H1 (cell line): Measurements from ENCODE around the gene RNF224. TPM values are rescaled to one million over a fixed set of nuclear protein-coding genes. Genes with fewer than 3 reads are reported as not detected.

Experiments
- CTCF ChIA-PET: fragments of 300-600 bp; sonication (Branson Sonifier 250); formaldehyde crosslinking; loops from one replicate; lab custom pipeline; 2021; ENCODE audit not compliant: partially characterized antibody; lab: Charles Lee
- POLR2A ChIA-PET: fragments of 300-600 bp; sonication (Branson Sonifier 250); formaldehyde crosslinking; loops from one replicate; lab custom pipeline; 2021; ENCODE audit warnings: inconsistent platforms; ENCODE audit not compliant: partially characterized antibody; lab: Charles Lee
- DNase-seq, 2 experiments: peaks; one replicate each; pipeline versions ENCODE4 v3.0.0 to v3.0.0-alpha.2; 2010 to 2022; ENCODE audit warnings: low spot score in 2 of 2, low read depth in 1 of 2, mixed read lengths in 1 of 2
- FAIRE-seq: peaks from 2 replicates; lab custom pipeline; 2011; peaks lifted over from hg19 to GRCh38; lab: Jason Lieb, UNC
- H2AFZ ChIP-seq: 2 replicates; pipeline ENCODE4 v1.8.1; 2012; ENCODE audit warnings: low read length, inconsistent platforms
- H2AK5ac ChIP-seq: 2 replicates; pipeline ENCODE4 v1.6.1; 2013; ENCODE audit warnings: low read depth, low read length
- H2BK120ac ChIP-seq: replicated peaks from 2 replicates; pipeline ENCODE3; 2013; ENCODE audit warnings: low read depth, low read length, inconsistent platforms
- H2BK12ac ChIP-seq: 2 replicates; pipeline ENCODE4 v1.6.1; 2013; ENCODE audit warnings: low read depth, low read length
- H2BK15ac ChIP-seq: 2 replicates; pipeline ENCODE4 v1.6.1; 2013; ENCODE audit warnings: low read length
- H2BK20ac ChIP-seq: 2 replicates; pipeline ENCODE4 v1.6.1; 2013; ENCODE audit warnings: low read length
- H2BK5ac ChIP-seq: 2 replicates; pipeline ENCODE4 v1.6.1; 2013; ENCODE audit warnings: low read depth, low read length
- H3K14ac ChIP-seq: 2 replicates; pipeline ENCODE4 v1.6.1; 2013; ENCODE audit warnings: inconsistent platforms; ENCODE audit not compliant: insufficient read length
- H3K18ac ChIP-seq: 2 replicates; pipeline ENCODE4 v1.6.1; 2013; ENCODE audit warnings: low read length; ENCODE audit errors: extremely low read depth
- H3K23ac ChIP-seq: 2 replicates; pipeline ENCODE4 v1.6.1; 2013; ENCODE audit warnings: inconsistent platforms; ENCODE audit not compliant: insufficient read length
- H3K23me2 ChIP-seq: 2 replicates; pipeline ENCODE4 v1.6.1; 2013; ENCODE audit warnings: low read depth, low read length
- H3K27ac ChIP-seq: 2 replicates; pipeline ENCODE4 v1.6.1; 2011; ENCODE audit warnings: low read depth, low read length, inconsistent platforms
- H3K27me3 ChIP-seq, 4 experiments: replicated peaks in 1 of 4; 1 replicate in 1 of 4; 2 replicates in 3 of 4; pipeline versions ENCODE4 v1.6.1 to v1.8.1; 2011 to 2013; ENCODE audit warnings: low read length in 3 of 4, mild to moderate bottlenecking in 3 of 4, inconsistent platforms in 2 of 4, mixed read lengths in 2 of 4, moderate library complexity in 1 of 4; ENCODE audit not compliant: control insufficient read depth in 3 of 4, insufficient read depth in 3 of 4; ENCODE audit errors: extremely low read depth in 1 of 4
- H3K36me3 ChIP-seq, 4 experiments: 2 replicates each; pipeline versions ENCODE4 v1.6.1 to v1.8.1; 2011 to 2013; ENCODE audit warnings: mild to moderate bottlenecking in 4 of 4, low read length in 3 of 4, moderate library complexity in 2 of 4, control low read depth in 1 of 4, inconsistent platforms in 1 of 4; ENCODE audit not compliant: insufficient read depth in 4 of 4, control insufficient read depth in 2 of 4
- H3K4ac ChIP-seq: replicated peaks from 2 replicates; pipeline ENCODE3; 2013; ENCODE audit warnings: low read length, low read depth, mixed read lengths, inconsistent platforms; ENCODE audit not compliant: insufficient read length
- H3K4me1 ChIP-seq, 4 experiments: replicated peaks in 1 of 4; 1 replicate in 1 of 4; 2 replicates in 3 of 4; pipeline versions ENCODE4 v1.6.1 to v1.8.1; 2011 to 2013; ENCODE audit warnings: low read length in 3 of 4, inconsistent platforms in 2 of 4, mixed read lengths in 1 of 4; ENCODE audit not compliant: insufficient read depth in 4 of 4, control insufficient read depth in 3 of 4
- H3K4me2 ChIP-seq, 2 experiments: 2 replicates each; pipeline versions ENCODE4 v1.6.1 to v1.8.1; 2011 to 2013; ENCODE audit warnings: low read depth in 2 of 2, low read length in 2 of 2, control low read depth in 1 of 2, inconsistent platforms in 1 of 2, mild to moderate bottlenecking in 1 of 2; ENCODE audit not compliant: insufficient read depth in 1 of 2
- H3K4me3 ChIP-seq, 4 experiments: fragments of 200-600, 300-600 bp in 1 of 4; sonication (generic), shearing (Covaris generic), sonication (Bioruptor Twin) in 1 of 4; 2 replicates each; pipeline versions ENCODE4 v1.5.1 to v1.8.1; 2011 to 2016; ENCODE audit warnings: low read length in 4 of 4, low read depth in 3 of 4, control low read depth in 2 of 4, inconsistent platforms in 2 of 4, mild to moderate bottlenecking in 2 of 4, mixed read lengths in 1 of 4, moderate library complexity in 1 of 4; ENCODE audit not compliant: insufficient read depth in 2 of 4; ENCODE audit errors: extremely low read depth in 1 of 4
- H3K56ac ChIP-seq: replicated peaks from 2 replicates; pipeline ENCODE3; 2013; ENCODE audit warnings: low read depth, mild to moderate bottlenecking, mixed read lengths, low read length, inconsistent platforms; ENCODE audit not compliant: insufficient read length
- H3K79me1 ChIP-seq: 2 replicates; pipeline ENCODE4 v1.6.1; 2013; ENCODE audit warnings: low read depth, low read length, control low read depth
- H3K79me2 ChIP-seq, 2 experiments: 2 replicates each; pipeline versions ENCODE4 v1.6.1 to v1.8.1; 2012 to 2013; ENCODE audit warnings: low read length in 2 of 2, mild to moderate bottlenecking in 2 of 2, inconsistent platforms in 1 of 2; ENCODE audit not compliant: insufficient read depth in 2 of 2, control insufficient read depth in 1 of 2
- H3K9ac ChIP-seq, 4 experiments: replicated peaks in 1 of 4; 1 replicate in 1 of 4; 2 replicates in 3 of 4; pipeline versions ENCODE4 v1.6.1 to v1.8.1; 2011 to 2013; ENCODE audit warnings: low read depth in 3 of 4, low read length in 3 of 4, control low read depth in 2 of 4, mild to moderate bottlenecking in 2 of 4, moderate library complexity in 2 of 4, inconsistent platforms in 1 of 4; ENCODE audit errors: extremely low read depth in 1 of 4
- H3K9me3 ChIP-seq, 2 experiments: 2 replicates each; pipeline versions ENCODE4 v1.6.1 to v1.8.1; 2012 to 2013; ENCODE audit warnings: mild to moderate bottlenecking in 2 of 2, moderate library complexity in 2 of 2, control low read depth in 1 of 2, inconsistent platforms in 1 of 2, low read depth in 1 of 2, low read length in 1 of 2, mixed read lengths in 1 of 2; ENCODE audit not compliant: insufficient read depth in 2 of 2
- H4K20me1 ChIP-seq, 2 experiments: replicated peaks in 1 of 2; 2 replicates each; pipeline versions ENCODE3 to v1.8.1; 2011 to 2013; ENCODE audit warnings: inconsistent platforms in 2 of 2, low read length in 2 of 2, mild to moderate bottlenecking in 1 of 2; ENCODE audit not compliant: insufficient read depth in 2 of 2, control insufficient read depth in 1 of 2
- H4K5ac ChIP-seq: 2 replicates; pipeline ENCODE4 v1.6.1; 2013; ENCODE audit warnings: low read length, low read depth, mixed read lengths, inconsistent platforms; ENCODE audit not compliant: insufficient read length
- H4K8ac ChIP-seq: 2 replicates; pipeline ENCODE4 v1.8.0; 2013; ENCODE audit warnings: mild to moderate bottlenecking, moderate library complexity, low read length, inconsistent platforms; ENCODE audit not compliant: insufficient read depth; ENCODE audit errors: extremely low read depth
- H4K91ac ChIP-seq: replicated peaks from 2 replicates; pipeline ENCODE3; 2013; ENCODE audit warnings: low read length, mixed read lengths, inconsistent platforms; ENCODE audit not compliant: insufficient read length
- CEBPB ChIP-seq: IDR thresholded peaks from 2 replicates; pipeline ENCODE4 v1.6.1; 2012; ENCODE audit warnings: low read depth, low read length
- E2F6 ChIP-seq: IDR thresholded peaks from 2 replicates; pipeline ENCODE4 v1.6.1; 2012; ENCODE audit warnings: inconsistent platforms
- PHF8 ChIP-seq: fragments of 200-600 bp; sonication (generic); conservative IDR thresholded peaks from 2 replicates; pipeline ENCODE4 v1.7.1; 2012; ENCODE audit warnings: low read depth, mild to moderate bottlenecking, inconsistent platforms, low read length, moderate library complexity
- SP4 ChIP-seq: IDR thresholded peaks from 2 replicates; pipeline ENCODE4 v1.6.1; 2012; ENCODE audit warnings: low read length, inconsistent platforms
- WGBS, 2 experiments: shearing (Covaris generic) in 1 of 2; methylation state at CpG; one replicate each; pipeline versions ENCODE4 v1.1.6 to v1.1.7; 2013 to 2015; ENCODE audit warnings: low lambda C conversion rate in 2 of 2, mixed read lengths in 2 of 2, inconsistent platforms in 1 of 2, low coverage in 1 of 2, missing lambda C conversion rate in 1 of 2; ENCODE audit not compliant: insufficient replicate concordance in 2 of 2, insufficient coverage in 1 of 2, insufficient read length in 1 of 2; ENCODE audit errors: extremely low coverage in 1 of 2, missing lambda C conversion rate in 1 of 2; 5-methylcytosine and 5-hydroxymethylcytosine counted together
- polyA plus RNA-seq, 7 experiments: library from polyadenylated mRNA; depleted of rRNA in 3 of 7; stranded (reverse) in 5 of 7; unstranded in 2 of 7; fragments of >200 nt in 5 of 7; fragments of 200-250 nt in 2 of 7; gene quantifications; 1 replicate in 5 of 7; 2 replicates in 1 of 7; 4 replicates in 1 of 7; pipeline versions ENCODE4 v1.2.1 to v1.2.3, GENCODE V29; 2011 to 2013; ENCODE audit warnings: missing spikeins in 2 of 7, mixed read lengths in 2 of 7
- total RNA-seq: library from RNA; stranded (reverse); fragmentation: NEBNext Ultra II Directional; extraction: Animal tissue kit (Norgen Biotek cat#: 25700); gene quantifications from 2 replicates; pipeline ENCODE4 v1.2.1, GENCODE V29; 2021

RNF224 gene
- total and polyA plus RNA-seq, 2 of the 8 experiments (the other 6 are each of a cell fraction or from before 2014, with no cell fraction given), result 0.24 TPM; not detected in 1

GRCh38 chr9:137252555-137253506 lies 25.5 kb downstream of the RNF224 start:
- no peak for DNase-seq
- no peak overlapping the region for H3K4me3 ChIP-seq
- no peak overlapping the region for H2AFZ ChIP-seq
- peaks cover 0 to 9% (median 4%) of the 10 kb centered on the region in 4 experiments; a peak in 2 of 8 replicates for H3K36me3 ChIP-seq
- H3K4ac ChIP-seq, result no peak overlapping the region
- H3K79me1 ChIP-seq, result peaks cover 9% of the 10 kb centered on the region
- H2BK20ac ChIP-seq, result no peak overlapping the region
- H2AK5ac ChIP-seq, result no peak overlapping the region
- H3K9ac ChIP-seq, result no peak overlapping the region
- H3K23me2 ChIP-seq, result peaks cover 14% of the 10 kb centered on the region; the same call in 1 of the 2 replicates
- no peak overlapping the region for H4K91ac ChIP-seq
- no peak overlapping the region for H3K27ac ChIP-seq
- no peak overlapping the region for H2BK5ac ChIP-seq
- 85% methylated on average over 28 of the region's 35 CpGs; no CpG with 5 or more reads in 1 of the 2 experiments for WGBS, 2 experiments
- peaks cover 0 to 21% (median 16%) of the 10 kb centered on the region in 4 experiments; a peak in 5 of 7 replicates for H3K4me1 ChIP-seq
- POLR2A ChIA-PET, result interaction anchor here (47.8 to 69.9 kb wide), 2 partner anchors 4 to 18 kb away, joined by 1462 read pairs; partner anchors contain the start of genes CYSRT1, NDOR1, NELFB and RNF208
- peaks cover 0 to 13% of the 10 kb centered on the region in 2 experiments; a peak in 2 of 4 replicates for H3K79me2 ChIP-seq
- H2BK12ac ChIP-seq, result 0 out of 2 replicates have a peak overlapping the region, but pooled peaks have one; percentile 7
- no peak overlapping the region for H2BK15ac ChIP-seq
- no peak for TF ChIP-seq CEBPB
- TF ChIP-seq SP4, result no peak
- TF ChIP-seq E2F6, result 0 out of 2 replicates have a peak, but pooled peaks have one; percentile 34
- TF ChIP-seq PHF8, result no peak
- TF ChIP-seq, all 59 proteins: peak for 1
- H3K4me2 ChIP-seq, result peak overlapping the region in 1 of 2 experiments; percentile 28; a peak in 1 of 4 replicates
- H3K23ac ChIP-seq, result no peak overlapping the region
- H4K8ac ChIP-seq, result peak overlapping the region; percentile 0; the same call in 1 of the 2 replicates
- H3K56ac ChIP-seq, result no peak overlapping the region
- no peaks in the 10 kb centered on the region for H3K9me3 ChIP-seq
- FAIRE-seq, result no peak
- CTCF ChIA-PET, result interaction anchor here (0.6 to 2.5 kb wide), 16 partner anchors 8 to 223 kb away, joined by 3 to 28 read pairs (median 4); partner anchors contain the start of genes RNF224, TOR4A and TUBB4B
- H3K27me3 ChIP-seq, result peaks cover 0 to 7% (median 0%) of the 10 kb centered on the region in 4 experiments; a peak in 3 of 7 replicates
- no peak overlapping the region for H3K18ac ChIP-seq
- H2BK120ac ChIP-seq, result no peak overlapping the region
- H3K14ac ChIP-seq, result no peak overlapping the region
- no peak overlapping the region for H4K5ac ChIP-seq
- peaks cover 0 to 5% of the 10 kb centered on the region in 2 experiments for H4K20me1 ChIP-seq
